ENCODE measurements around the gene MAPK10. TPM values are rescaled to one million over a fixed set of nuclear protein-coding genes. Genes with fewer than 3 reads are reported as not detected.

Gene MAPK10
- total and polyA plus RNA-seq, 10 of the 15 experiments (the other 5 are each of a cell fraction or from before 2014, with no cell fraction given) = 1.1 to 4.2 (median 2.4) TPM

DNA sequence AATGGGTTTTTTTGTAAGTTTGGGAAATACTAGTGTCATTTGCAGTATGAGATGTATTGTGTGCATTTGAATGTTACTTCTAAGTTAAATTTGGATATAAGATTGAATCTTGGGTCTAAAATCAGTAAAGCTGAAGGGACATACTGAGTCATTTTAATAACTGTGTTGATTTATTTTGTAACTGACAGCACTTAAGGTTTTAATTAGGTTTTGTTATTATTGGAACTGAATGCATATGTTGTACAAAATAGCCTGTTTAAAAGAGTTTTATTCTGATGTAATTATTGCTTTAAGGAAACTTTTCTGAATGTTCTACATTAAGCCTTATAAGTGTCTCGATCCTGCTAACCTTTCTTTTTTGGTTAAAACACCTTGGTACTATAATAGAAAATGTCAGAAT lies 396.6 kb downstream of the MAPK10 start:
- no peaks in the 10 kb centered on the region for H3K4me1 ChIP-seq (ENCODE audit: control insufficient read depth, insufficient read depth, low read length)
- BruUV-seq (replicated peaks) = no TSS peak
- no peak overlapping the region for H3K4me2 ChIP-seq (ENCODE audit: control insufficient read depth, insufficient read depth)
- intact Hi-C loops (cut with micrococcal nuclease; ENCODE audit: unreplicated experiment) = loop anchor here (10.0 kb wide), 1 partner anchor 548 kb away; no protein-coding TSS in a partner anchor
- no peak overlapping the region for H3K27ac ChIP-seq (ENCODE audit: control insufficient read depth, insufficient read depth)
- ATAC-seq (no peak), DNase-seq (ENCODE audit: low read depth, low spot score) (no peak), FAIRE-seq (no peak)
- H3K4me3 ChIP-seq = no peak overlapping the region
- WGBS (ENCODE audit: insufficient coverage, insufficient replicate concordance, low lambda C conversion rate, missing lambda C conversion rate) = 0% methylated on average over 1 of the region's 1 CpG
- ChIA-PET RAD21 (ENCODE audit: unreplicated experiment) (no interaction called here), SMC1A (ENCODE audit: uncharacterized antibody, unreplicated experiment) (no interaction called here), CTCF (interaction anchor here (0.9 to 1.0 kb wide), 2 partner anchors 165 to 166 kb away, joined by 3 read pairs; no protein-coding TSS in a partner anchor), POLR2A (no interaction called here)
- H2AFZ ChIP-seq (ENCODE audit: control insufficient read depth, low read depth, low read length) = no peak overlapping the region
- H3K9ac ChIP-seq (ENCODE audit: control insufficient read depth, insufficient read depth, low read length) = no peak overlapping the region
- no peaks in the 10 kb centered on the region for H3K9me3 ChIP-seq (replicated peaks; ENCODE audit: control insufficient read depth, insufficient read depth, low read length)
- H3K36me3 ChIP-seq (ENCODE audit: control insufficient read depth in 2 of 2, insufficient read depth in 2 of 2, low read length in 1 of 2) = no peaks in the 10 kb centered on the region
- no peak for TF ChIP-seq PAX5 (IDR thresholded peaks at IDR 0.05; ENCODE audit: borderline replicate concordance, low read depth, low read length)
- TF ChIP-seq, protein P1, sequence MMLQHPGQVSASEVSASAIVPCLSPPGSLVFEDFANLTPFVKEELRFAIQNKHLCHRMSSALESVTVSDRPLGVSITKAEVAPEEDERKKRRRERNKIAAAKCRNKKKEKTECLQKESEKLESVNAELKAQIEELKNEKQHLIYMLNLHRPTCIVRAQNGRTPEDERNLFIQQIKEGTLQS (IDR thresholded peaks at IDR 0.05; ENCODE audit: borderline replicate concordance, extremely low read depth, low read depth, low read length) = no peak
- no peaks in the 10 kb centered on the region for H3K27me3 ChIP-seq (replicated peaks in 1 of 2; ENCODE audit: control insufficient read depth in 2 of 2, insufficient read depth in 2 of 2, low read length in 1 of 2)
- in situ Hi-C loops (cut with MboI) = no loop called here
- no peaks in the 10 kb centered on the region for H4K20me1 ChIP-seq (ENCODE audit: control insufficient read depth, insufficient read depth)
- H3K79me2 ChIP-seq (ENCODE audit: control insufficient read depth, insufficient read depth, low read length) = no peaks in the 10 kb centered on the region

DNA sequence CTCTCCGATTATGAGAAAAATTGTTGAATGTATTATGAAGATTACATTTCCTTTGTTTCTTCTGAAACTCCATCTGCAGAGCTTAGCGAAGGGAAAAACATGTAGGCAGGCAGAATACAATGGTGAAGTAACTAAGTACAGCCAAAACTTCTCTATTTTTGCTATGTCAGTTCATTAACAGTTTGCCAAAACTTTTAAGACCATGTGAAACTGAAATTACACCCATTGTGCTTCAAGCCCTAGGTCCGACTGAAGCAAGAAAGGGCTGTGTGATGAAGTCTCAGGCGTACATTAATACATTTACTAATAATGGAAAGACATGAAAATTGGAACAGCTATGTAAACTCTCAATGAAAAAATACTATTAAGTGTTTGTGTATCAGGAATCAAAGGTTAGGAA lies 398.0 kb downstream of the MAPK10 start:
- SMC1A ChIA-PET (ENCODE audit: uncharacterized antibody, unreplicated experiment) = no interaction called here
- H3K9ac ChIP-seq (ENCODE audit: control insufficient read depth, insufficient read depth, low read length) = no peak overlapping the region
- RAD21 ChIA-PET (ENCODE audit: unreplicated experiment) = no interaction called here
- H3K4me3 ChIP-seq = no peak overlapping the region
- BruUV-seq (replicated peaks) = no TSS peak
- intact Hi-C loops (cut with micrococcal nuclease; ENCODE audit: unreplicated experiment) = loop anchor here (10.0 kb wide), 1 partner anchor 547 kb away; no protein-coding TSS in a partner anchor
- H3K27me3 ChIP-seq (replicated peaks in 1 of 2; ENCODE audit: control insufficient read depth in 2 of 2, insufficient read depth in 2 of 2, low read length in 1 of 2) = no peaks in the 10 kb centered on the region
- H4K20me1 ChIP-seq (ENCODE audit: control insufficient read depth, insufficient read depth) = no peaks in the 10 kb centered on the region
- H3K36me3 ChIP-seq (ENCODE audit: control insufficient read depth in 2 of 2, insufficient read depth in 2 of 2, low read length in 1 of 2) = no peaks in the 10 kb centered on the region
- WGBS (ENCODE audit: insufficient coverage, insufficient replicate concordance, low lambda C conversion rate, missing lambda C conversion rate) = 38% methylated on average over 4 of the region's 4 CpGs
- no peak for DNase-seq (ENCODE audit: low read depth, low spot score)
- no peak for ATAC-seq
- POLR2A ChIA-PET = no interaction called here
- TF ChIP-seq FOXK2 (IDR thresholded peaks at IDR 0.05) (no peak), SPI1 (IDR thresholded peaks at IDR 0.05; ENCODE audit: borderline replicate concordance, insufficient read depth, low read depth, low read length) (no peak), ZNF24 (IDR thresholded peaks at IDR 0.05) (no peak), ZNF622 (IDR thresholded peaks at IDR 0.05) (no peak), SP1 (IDR thresholded peaks at IDR 0.05; ENCODE audit: low read depth, low read length) (no peak), DPF2 (IDR thresholded peaks at IDR 0.05) (no peak), NRF1 (conservative IDR thresholded peaks at IDR 0.05; ENCODE audit: low read depth, low read length) (no peak), NR2F1 (conservative IDR thresholded peaks at IDR 0.05) (no peak), ATF7 (IDR thresholded peaks at IDR 0.05; ENCODE audit: low read depth) (no peak)
- TF ChIP-seq, protein P2, sequence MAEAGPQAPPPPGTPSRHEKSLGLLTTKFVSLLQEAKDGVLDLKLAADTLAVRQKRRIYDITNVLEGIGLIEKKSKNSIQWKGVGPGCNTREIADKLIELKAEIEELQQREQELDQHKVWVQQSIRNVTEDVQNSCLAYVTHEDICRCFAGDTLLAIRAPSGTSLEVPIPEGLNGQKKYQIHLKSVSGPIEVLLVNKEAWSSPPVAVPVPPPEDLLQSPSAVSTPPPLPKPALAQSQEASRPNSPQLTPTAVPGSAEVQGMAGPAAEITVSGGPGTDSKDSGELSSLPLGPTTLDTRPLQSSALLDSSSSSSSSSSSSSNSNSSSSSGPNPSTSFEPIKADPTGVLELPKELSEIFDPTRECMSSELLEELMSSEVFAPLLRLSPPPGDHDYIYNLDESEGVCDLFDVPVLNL (IDR thresholded peaks at IDR 0.05; ENCODE audit: low read depth, low read length) = no peak
- TF ChIP-seq, protein P3, sequence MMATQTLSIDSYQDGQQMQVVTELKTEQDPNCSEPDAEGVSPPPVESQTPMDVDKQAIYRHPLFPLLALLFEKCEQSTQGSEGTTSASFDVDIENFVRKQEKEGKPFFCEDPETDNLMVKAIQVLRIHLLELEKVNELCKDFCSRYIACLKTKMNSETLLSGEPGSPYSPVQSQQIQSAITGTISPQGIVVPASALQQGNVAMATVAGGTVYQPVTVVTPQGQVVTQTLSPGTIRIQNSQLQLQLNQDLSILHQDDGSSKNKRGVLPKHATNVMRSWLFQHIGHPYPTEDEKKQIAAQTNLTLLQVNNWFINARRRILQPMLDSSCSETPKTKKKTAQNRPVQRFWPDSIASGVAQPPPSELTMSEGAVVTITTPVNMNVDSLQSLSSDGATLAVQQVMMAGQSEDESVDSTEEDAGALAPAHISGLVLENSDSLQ (IDR thresholded peaks at IDR 0.05) = no peak
- TF ChIP-seq, protein P4, sequence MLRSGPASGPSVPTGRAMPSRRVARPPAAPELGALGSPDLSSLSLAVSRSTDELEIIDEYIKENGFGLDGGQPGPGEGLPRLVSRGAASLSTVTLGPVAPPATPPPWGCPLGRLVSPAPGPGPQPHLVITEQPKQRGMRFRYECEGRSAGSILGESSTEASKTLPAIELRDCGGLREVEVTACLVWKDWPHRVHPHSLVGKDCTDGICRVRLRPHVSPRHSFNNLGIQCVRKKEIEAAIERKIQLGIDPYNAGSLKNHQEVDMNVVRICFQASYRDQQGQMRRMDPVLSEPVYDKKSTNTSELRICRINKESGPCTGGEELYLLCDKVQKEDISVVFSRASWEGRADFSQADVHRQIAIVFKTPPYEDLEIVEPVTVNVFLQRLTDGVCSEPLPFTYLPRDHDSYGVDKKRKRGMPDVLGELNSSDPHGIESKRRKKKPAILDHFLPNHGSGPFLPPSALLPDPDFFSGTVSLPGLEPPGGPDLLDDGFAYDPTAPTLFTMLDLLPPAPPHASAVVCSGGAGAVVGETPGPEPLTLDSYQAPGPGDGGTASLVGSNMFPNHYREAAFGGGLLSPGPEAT (IDR thresholded peaks at IDR 0.05; ENCODE audit: low read depth) = no peak
- H3K27ac ChIP-seq (ENCODE audit: control insufficient read depth, insufficient read depth) = no peak overlapping the region
- CTCF ChIA-PET = interaction anchor here (1.0 to 1.4 kb wide), 2 partner anchors 83 to 888 kb away, joined by 4 read pairs; no protein-coding TSS in a partner anchor
- H3K79me2 ChIP-seq (ENCODE audit: control insufficient read depth, insufficient read depth, low read length) = no peaks in the 10 kb centered on the region
- H3K4me2 ChIP-seq (ENCODE audit: control insufficient read depth, insufficient read depth) = no peak overlapping the region
- FAIRE-seq = no peak
- H3K9me3 ChIP-seq (replicated peaks; ENCODE audit: control insufficient read depth, insufficient read depth, low read length) = no peaks in the 10 kb centered on the region
- in situ Hi-C loops (cut with MboI) = no loop called here
- no peaks in the 10 kb centered on the region for H3K4me1 ChIP-seq (ENCODE audit: control insufficient read depth, insufficient read depth, low read length)
- H2AFZ ChIP-seq (ENCODE audit: control insufficient read depth, low read depth, low read length) = no peak overlapping the region

All from GM12878 (cell line).